ENCODE data around the gene NOTUM.

Gene NOTUM

GRCh38 chr17:81961087-81961511 lies at the start of gene NOTUM:
TSS of gene NOTUM (minus strand) at chr17:81961187. CDS start at chr17:81960909, 278 bp downstream.
- DNase-seq = peak; percentile 78

DNA sequence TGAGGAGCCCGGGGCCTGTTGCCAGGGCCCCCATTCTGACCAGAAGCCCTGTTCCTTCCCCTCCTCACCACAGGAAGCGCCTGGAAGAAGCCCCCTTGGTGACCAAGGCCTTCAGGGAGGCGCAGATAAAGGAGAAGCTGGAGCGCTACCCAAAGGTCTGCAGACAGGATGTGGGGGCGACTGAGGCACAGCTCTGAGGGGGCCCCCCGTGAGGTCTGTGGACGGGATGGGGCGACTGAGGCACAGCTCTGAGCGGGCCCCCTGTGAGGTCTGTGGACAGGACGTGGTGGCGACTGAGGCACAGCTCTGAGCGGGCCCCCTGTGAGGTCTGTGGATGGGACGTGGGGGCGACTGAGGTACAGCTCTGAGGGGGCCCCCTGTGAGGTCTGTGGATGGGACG lies 48.4 kb upstream of the NOTUM start:
- DNase-seq = no peak

GRCh38 chr17:82008941-82009405 lies 48.0 kb upstream of the NOTUM start:
- no peak for DNase-seq

- DNase-seq = no peak
Observed at GRCh38 chr17:82008258-82008940, 47.4 kb upstream of the NOTUM start.

GRCh38 chr17:82007495-82008257 lies 46.7 kb upstream of the NOTUM start:
- DNase-seq = no peak

- no peak for DNase-seq
Observed at GRCh38 chr17:82007228-82007494, 46.2 kb upstream of the NOTUM start.

DNA sequence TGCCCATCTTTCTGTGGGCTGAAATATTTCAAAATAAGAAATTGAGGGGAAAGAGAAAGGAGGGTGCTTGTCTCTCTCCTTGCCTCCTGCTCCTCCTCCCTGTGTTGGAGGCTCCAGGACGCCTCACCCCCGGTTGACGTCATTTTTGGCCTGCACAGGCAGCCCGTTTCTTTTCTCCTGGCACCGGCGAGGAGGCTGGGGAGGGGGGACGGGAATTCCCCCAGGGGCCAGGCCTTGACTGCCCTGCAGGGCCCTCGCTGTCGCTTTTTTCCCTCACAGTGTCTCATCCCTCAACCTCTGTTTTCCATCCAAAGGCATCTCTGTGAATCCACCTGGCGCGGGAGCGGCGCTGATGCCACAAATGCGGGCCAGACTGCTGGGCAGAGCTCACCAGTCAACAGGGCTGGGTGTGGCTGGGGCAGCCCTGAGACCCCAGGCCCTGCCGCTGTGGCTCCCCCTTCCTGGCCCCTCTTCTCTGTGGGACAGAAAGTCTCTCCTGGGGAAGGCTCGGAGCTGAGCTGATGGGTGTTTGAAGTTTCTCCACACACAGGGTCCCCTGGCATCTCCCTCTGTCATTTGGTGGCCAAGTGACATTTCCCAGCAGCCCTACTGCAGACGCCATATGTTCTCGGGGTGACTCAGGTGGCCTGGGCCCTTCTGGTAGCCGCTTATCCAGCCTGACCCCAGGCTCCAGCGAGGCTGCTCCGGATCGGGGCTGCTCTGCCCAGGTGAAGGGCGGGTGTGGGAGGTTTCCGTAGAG lies 45.7 kb upstream of the NOTUM start:
- DNase-seq = no peak

DNA sequence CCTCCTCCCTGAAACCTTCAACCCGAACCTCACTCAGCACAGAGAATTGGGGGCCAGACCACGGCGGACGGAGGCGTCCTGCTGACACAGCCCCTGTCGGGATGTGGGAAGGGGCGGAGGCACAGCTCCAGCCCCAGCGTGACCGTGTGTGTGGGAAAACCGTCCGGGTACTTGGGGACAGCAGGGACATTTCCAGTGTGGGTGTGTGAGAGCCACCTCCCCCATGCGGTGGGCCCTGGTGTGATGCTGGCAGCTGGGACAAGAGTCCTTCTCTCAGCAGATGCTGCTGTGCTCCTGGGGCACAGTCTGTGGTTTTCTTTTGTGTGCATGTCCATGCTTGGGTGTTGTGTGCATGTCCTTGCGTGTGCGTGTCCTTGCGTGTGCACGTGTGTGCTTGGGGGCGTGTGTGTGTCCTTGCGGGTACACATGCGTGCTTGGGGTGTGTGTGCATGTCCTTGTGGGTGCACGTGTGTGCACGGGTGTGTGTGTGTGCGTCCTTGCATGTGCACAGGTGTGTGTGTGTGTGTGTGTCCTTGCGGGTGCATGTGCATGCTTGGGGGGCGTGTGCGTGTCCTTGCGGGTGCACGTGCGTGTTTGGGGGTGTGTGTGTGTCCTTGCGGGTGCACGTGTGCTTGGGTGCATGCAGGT lies 44.8 kb upstream of the NOTUM start:
- no peak for DNase-seq

GRCh38 chr17:82004517-82005455 lies 43.8 kb upstream of the NOTUM start:
- DNase-seq = no peak

DNA sequence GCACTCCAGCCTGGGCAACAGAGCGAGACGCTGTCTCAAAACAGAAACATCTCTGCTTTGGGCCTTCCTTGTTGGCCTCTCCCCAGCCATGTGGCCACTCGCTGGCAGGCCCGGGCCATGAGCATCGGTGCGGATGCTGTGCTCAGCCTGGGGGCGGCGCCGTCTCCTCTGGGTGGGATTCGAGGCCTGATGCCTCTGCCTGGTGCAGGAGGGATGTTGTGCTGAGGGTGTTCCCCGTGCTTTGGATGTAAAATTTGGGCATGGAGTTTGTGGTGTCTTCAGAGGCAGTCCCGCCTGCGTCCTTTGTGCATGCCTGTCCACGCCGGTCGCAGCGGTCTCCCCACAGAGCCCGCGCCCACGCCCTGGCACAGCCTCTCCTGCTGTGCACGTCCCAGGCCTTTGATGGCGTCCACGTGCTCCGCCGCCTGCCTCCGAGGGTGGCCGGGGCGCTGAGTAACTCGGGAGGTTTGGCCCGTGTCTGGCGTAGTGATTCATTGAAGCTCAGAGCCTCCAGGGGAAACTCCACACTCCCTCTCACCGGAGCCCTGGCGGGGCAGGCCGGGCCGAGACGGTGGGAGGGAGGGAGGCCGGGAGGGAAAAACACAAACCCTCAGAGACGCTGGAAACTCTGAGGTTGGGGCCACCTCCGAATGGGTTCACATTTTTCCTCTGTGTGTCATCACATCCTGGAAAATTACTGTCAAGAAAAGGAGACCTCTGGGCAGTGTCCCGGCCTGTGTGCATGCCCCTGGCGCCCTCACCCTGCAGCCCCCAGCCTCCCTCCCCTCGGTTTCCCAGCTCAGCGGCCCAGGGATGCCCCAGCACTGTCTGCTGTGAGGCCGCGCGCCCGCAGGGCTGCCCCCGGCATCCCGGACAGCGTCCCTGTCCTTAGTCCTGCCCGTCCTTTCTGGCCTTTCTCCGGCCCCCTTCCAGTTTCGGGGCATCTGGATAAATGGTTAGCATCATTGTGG lies 42.7 kb upstream of the NOTUM start:
- peak; percentile 87 for DNase-seq

DNA sequence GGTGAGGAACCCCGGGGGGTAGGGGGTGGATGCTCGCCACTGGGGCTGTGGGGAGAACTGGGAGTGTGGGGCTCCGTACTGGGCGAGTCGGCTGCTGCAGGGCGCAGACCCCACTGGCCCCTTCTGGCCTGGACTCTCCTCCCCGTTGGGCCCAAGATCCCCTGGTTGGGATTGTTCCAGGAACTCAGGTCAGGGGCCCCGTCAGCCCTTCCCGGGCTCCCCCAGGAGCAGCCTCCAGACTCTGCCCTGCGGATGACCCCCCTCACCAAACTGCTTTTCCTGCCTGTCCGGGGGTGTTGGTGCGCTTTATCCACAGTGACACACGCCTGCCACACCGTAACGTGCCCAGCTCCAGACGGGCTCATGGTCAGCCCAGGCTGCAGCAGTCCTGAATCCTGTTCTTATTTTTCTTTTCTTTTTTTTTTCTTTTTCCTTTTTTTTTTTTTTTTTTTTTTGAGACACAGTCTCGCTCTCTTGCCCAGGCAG lies 40.6 kb upstream of the NOTUM start:
- DNase-seq = no peak

DNA sequence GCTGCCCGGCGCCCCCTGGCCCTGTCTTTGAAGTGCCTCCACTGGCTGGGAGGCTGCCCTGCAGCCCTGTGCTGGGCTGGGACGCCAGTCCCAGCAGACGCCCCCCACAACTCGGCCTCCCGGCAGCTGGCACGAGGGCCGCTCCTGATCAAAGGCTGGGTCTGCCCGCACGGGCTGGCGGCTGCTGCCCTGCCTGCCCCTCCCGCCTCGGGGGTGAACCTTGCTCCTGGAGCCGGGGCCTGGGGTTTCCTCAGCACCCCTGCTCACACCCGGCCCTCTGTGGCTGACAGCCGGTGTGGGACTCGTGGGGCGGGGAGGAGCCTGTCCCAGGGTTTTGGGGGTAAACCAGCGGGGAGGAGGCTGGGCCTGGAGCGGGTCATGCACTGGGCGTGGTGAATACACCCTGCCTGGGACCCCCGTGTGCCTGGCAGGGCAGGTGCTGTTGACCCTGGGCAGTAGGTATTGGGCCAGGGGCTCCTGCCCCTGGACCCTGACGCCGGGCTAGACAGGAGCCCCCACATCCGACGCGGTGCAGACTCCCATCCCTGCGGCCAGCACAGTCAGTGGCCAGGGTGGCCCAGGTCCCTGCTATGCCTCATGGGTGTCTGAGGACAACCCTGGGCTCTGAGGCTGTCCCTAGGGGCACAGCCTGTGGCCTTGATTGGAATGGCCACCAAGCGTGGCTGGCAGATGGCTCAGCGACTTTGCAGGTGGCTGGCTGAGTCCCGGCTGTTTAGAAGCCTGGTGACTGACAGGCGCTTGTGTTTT lies 40.0 kb upstream of the NOTUM start:
- DNase-seq = no peak

DNA sequence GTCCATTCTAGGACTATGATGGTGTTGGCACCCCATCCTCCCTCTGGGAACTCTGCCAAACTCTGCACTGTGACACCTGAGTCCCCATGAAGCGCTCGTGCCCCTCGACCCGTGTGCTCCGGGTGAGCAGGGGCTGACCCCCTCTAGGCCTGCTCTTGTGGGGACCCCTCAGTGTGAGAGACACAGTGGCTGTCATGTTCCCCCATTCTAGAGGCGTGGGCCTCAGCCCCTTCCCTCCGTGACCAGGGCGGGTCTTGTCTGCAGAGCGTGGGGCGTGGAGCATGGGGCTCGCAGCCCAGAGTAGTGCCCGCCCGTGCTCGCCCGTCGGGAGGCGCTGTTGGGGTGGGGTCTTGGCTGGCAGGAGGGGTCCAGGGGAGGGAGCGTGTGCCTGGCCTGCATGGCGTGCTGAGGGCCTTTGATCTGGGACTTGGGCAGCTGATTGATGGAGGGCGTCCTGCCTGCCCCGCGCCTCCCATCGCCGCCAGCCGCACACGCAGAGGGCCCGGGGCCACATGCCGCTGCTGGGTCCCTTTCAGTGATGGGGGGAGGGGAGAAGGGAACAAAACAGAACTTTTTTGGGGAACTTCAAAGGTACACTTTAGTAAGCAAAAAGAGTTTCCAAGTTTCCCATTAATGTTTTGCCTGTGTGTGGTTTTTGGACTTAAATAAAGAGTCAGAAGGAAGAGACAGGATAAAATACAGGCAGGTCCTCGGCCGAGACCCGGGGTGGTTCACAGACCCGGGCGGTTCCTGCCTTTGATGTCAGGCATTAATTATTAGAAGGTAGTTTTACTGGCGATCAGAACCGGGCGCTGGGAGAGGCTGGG lies 39.2 kb upstream of the NOTUM start:
- DNase-seq = no peak

DNA sequence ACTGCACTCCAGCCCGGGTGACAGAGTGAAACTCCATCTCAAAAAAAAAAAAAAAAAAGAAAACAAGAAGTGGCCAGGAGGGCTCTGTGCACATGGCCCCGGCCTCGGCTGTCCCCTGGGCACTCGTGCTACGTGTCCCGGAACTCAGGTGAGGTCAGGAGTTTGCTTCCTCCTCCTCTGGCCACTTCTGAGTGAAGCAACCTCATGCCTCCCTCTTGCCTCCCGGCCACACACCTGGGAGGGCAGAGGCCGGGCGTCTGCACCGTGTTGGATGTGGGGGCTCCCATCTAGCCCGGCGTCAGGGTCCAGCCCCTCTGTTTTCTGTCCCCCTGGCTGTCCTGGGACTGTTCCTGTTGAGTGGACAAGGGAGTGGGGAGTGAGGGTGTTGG lies 38.6 kb upstream of the NOTUM start:
- no peak for DNase-seq

DNA sequence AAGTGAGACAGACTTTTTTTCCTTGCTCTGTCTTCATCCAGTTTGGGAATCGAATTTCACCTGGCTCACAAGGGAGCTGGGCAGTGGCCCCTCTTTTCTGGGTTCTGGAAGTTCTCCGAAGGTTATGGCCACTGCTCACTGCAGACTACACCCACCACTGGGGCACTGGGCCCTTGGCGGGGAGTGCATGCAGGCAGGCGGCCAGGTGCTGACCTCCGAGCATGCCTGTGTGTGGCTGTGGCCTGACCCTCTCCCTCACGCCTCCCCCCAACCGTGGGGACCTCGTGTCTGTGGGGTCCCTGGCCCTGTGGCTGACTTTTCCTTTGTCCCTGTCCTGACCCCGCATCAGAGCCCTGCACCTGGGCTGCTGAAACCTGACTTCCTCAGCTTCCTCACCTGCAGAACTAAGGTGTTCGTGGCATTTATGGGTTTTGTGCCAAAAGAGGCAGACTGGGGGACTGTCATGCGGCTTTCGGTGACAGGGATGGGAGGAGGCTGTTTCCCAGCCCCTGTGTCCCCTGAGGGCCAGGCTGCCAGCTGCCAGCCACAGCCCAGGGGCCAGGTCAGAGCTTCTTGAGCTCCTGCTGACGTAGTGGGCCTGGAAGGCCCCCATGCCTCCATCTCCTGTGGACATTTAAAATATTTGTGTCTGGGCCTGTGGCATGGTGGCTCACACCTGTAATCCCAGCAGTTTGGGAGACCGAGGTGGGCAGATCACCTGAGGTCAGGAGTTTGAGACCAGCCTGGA lies 37.9 kb upstream of the NOTUM start:
- no peak for DNase-seq

- DNase-seq = no peak
Observed at GRCh38 chr17:81998212-81998611, 37.2 kb upstream of the NOTUM start.

DNA sequence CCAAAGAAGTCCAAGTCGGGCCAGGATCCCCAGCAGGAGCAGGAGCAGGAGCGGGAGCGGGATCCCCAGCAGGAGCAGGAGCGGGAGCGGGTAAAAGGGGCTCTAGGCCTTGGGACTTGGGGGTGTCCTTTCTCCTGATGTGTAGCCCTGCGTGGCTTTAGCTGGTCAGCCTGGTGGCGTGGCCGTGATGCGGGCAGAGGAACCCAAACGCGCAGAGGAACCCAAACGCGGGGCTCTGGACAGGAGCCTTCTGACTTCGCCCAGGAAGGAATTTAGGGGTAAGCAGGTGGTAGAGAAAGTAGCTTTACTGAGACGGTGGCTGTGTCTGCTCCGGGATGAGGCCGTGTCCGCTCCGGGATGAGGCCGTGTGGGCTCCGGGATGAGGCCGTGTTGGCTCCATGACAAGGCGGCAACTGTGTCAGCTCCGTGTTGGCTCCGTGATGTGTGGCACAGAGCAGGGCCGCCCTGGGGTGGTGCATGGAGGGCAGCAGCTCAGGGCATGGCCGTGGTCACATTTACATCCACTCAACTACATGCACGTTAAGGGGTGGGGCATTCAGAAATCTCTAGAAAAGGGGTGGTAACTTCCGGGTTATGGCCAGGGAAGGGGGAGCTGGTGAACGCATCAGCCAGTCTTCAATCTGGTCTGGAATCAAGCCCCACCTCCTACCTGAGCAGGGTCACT lies 35.9 kb upstream of the NOTUM start:
- DNase-seq = no peak

Data from 8988T (cell line).